HEK293 (cell line): Measurements from ENCODE around the gene TLR5.

Experiments
- CTCF ChIA-PET: fragments of 350-600 bp; formaldehyde crosslinking; extraction: SDS; loops from one replicate; lab custom pipeline; 2021; ENCODE audit warnings: antibody characterized with exemption; lab: Yijun Ruan, JAX
- POLR2A ChIA-PET: fragments of 300-600 bp; formaldehyde crosslinking; extraction: SDS; loops from one replicate; lab custom pipeline; 2020; ENCODE audit warnings: antibody characterized with exemption, inconsistent platforms; lab: Yijun Ruan, JAX
- H3K27ac ChIP-seq: fragments of 200-500 bp; sonication (Bioruptor generic); 2 replicates; pipeline ENCODE4 v1.5.1; 2014; ENCODE audit warnings: low read depth, low read length, control low read depth, inconsistent platforms; ENCODE audit errors: extremely low read depth
- H3K36me3 ChIP-seq, 2 experiments: fragments of 200-500 bp in 1 of 2; sonication (Bioruptor generic) in 1 of 2; 1 replicate in 1 of 2; 2 replicates in 1 of 2; pipeline ENCODE4 v1.5.1; 2014 to 2017; ENCODE audit warnings: inconsistent platforms in 2 of 2, low read length in 2 of 2; ENCODE audit not compliant: control insufficient read depth in 2 of 2, insufficient read depth in 1 of 2
- H3K4me1 ChIP-seq: fragments of 200-500 bp; sonication (Bioruptor generic); 2 replicates; pipeline ENCODE4 v1.5.1; 2014; ENCODE audit warnings: mild to moderate bottlenecking, low read length, inconsistent platforms; ENCODE audit not compliant: control insufficient read depth, insufficient read depth
- H3K4me3 ChIP-seq: 2 replicates; pipeline ENCODE4 v1.5.1; 2011; ENCODE audit warnings: low read depth, mild to moderate bottlenecking, control low read depth, low read length, moderate library complexity
- H3K9me3 ChIP-seq: fragments of 200-500 bp; sonication (Bioruptor generic); 2 replicates; pipeline ENCODE4 v1.5.1; 2014; ENCODE audit warnings: low read depth, low read length, inconsistent platforms; ENCODE audit not compliant: control insufficient read depth, insufficient read depth
- FEZF1 ChIP-seq: fragments of 450-650 bp; formaldehyde crosslinking; IDR thresholded peaks from 2 replicates; pipeline ENCODE4 v1.5.1; 2016; ENCODE audit warnings: missing biosample characterization, missing genetic modification characterization
- KLF16 ChIP-seq: fragments of 450-650 bp; formaldehyde crosslinking; IDR thresholded peaks from 2 replicates; pipeline ENCODE4 v1.5.1; 2017; ENCODE audit warnings: missing biosample characterization, missing genetic modification characterization
- TCF7L2 ChIP-seq: IDR thresholded peaks from 2 replicates; pipeline ENCODE4 v1.6.1; 2011; ENCODE audit warnings: low read depth, mild to moderate bottlenecking, inconsistent platforms, low read length, moderate library complexity, borderline replicate concordance
- YY2 ChIP-seq: fragments of 450-650 bp; formaldehyde crosslinking; IDR thresholded peaks from 2 replicates; pipeline ENCODE4 v1.5.1; 2016; ENCODE audit warnings: missing biosample characterization, missing genetic modification characterization
- ZBTB48 ChIP-seq: fragments of 450-650 bp; formaldehyde crosslinking; IDR thresholded peaks from 2 replicates; pipeline ENCODE4 v1.5.1; 2016; ENCODE audit warnings: missing biosample characterization, missing genetic modification characterization
- ZBTB49 ChIP-seq: fragments of 450-650 bp; formaldehyde crosslinking; IDR thresholded peaks from 2 replicates; pipeline ENCODE4 v1.5.1; 2016; ENCODE audit warnings: missing biosample characterization, missing genetic modification characterization, low read depth
- ZBTB8A ChIP-seq: fragments of 450-650 bp; formaldehyde crosslinking; IDR thresholded peaks from 2 replicates; pipeline ENCODE4 v1.5.1; 2016; ENCODE audit warnings: missing biosample characterization, missing genetic modification characterization
- ZFP3 ChIP-seq: fragments of 450-650 bp; formaldehyde crosslinking; IDR thresholded peaks from 2 replicates; pipeline ENCODE4 v1.5.1; 2016; ENCODE audit warnings: low read depth, missing biosample characterization, missing genetic modification characterization
- ZFP41 ChIP-seq: fragments of 450-650 bp; formaldehyde crosslinking; IDR thresholded peaks from 2 replicates; pipeline ENCODE4 v1.5.1; 2016; ENCODE audit warnings: missing biosample characterization, missing genetic modification characterization, borderline replicate concordance
- ZNF132 ChIP-seq: fragments of 450-650 bp; formaldehyde crosslinking; IDR thresholded peaks from 2 replicates; pipeline ENCODE4 v1.5.1; 2017; ENCODE audit warnings: missing biosample characterization, missing genetic modification characterization, borderline replicate concordance
- ZNF146 ChIP-seq: fragments of 450-650 bp; formaldehyde crosslinking; IDR thresholded peaks from 2 replicates; pipeline ENCODE4 v1.5.1; 2016; ENCODE audit warnings: missing biosample characterization, missing genetic modification characterization
- ZNF184 ChIP-seq: fragments of 450-650 bp; IDR thresholded peaks from 2 replicates; pipeline ENCODE4 v1.5.1; 2018; ENCODE audit warnings: missing biosample characterization, mild to moderate bottlenecking, missing genetic modification characterization
- ZNF23 ChIP-seq: fragments of 450-650 bp; formaldehyde crosslinking; IDR thresholded peaks from 2 replicates; pipeline ENCODE4 v1.5.1; 2016; ENCODE audit warnings: missing biosample characterization, missing genetic modification characterization, borderline replicate concordance
- ZNF248 ChIP-seq: fragments of 450-650 bp; formaldehyde crosslinking; IDR thresholded peaks from 2 replicates; pipeline ENCODE4 v1.5.1; 2017; ENCODE audit warnings: missing biosample characterization, missing genetic modification characterization
- ZNF416 ChIP-seq: fragments of 450-650 bp; formaldehyde crosslinking; IDR thresholded peaks from 2 replicates; pipeline ENCODE4 v1.5.1; 2016; ENCODE audit warnings: missing biosample characterization, missing genetic modification characterization
- ZNF555 ChIP-seq: fragments of 450-650 bp; formaldehyde crosslinking; conservative IDR thresholded peaks from 2 replicates; pipeline ENCODE4 v1.5.1; 2017; ENCODE audit warnings: missing biosample characterization, mild to moderate bottlenecking, missing genetic modification characterization, inconsistent platforms
- ZNF560 ChIP-seq: fragments of 450-650 bp; formaldehyde crosslinking; IDR thresholded peaks from 2 replicates; pipeline ENCODE4 v1.5.1; 2017; ENCODE audit warnings: missing biosample characterization, missing genetic modification characterization, borderline replicate concordance
- ZNF621 ChIP-seq: fragments of 450-650 bp; formaldehyde crosslinking; IDR thresholded peaks from 2 replicates; pipeline ENCODE4 v1.5.1; 2017; ENCODE audit warnings: missing biosample characterization, missing genetic modification characterization
- ZNF624 ChIP-seq: fragments of 450-650 bp; formaldehyde crosslinking; IDR thresholded peaks from 2 replicates; pipeline ENCODE4 v1.5.1; 2017; ENCODE audit warnings: missing biosample characterization, missing genetic modification characterization
- ZNF692 ChIP-seq: fragments of 450-650 bp; formaldehyde crosslinking; IDR thresholded peaks from 2 replicates; pipeline ENCODE4 v1.5.1; 2016; ENCODE audit warnings: missing biosample characterization, missing genetic modification characterization
- ZNF701 ChIP-seq: fragments of 450-650 bp; formaldehyde crosslinking; IDR thresholded peaks from 2 replicates; pipeline ENCODE4 v1.5.1; 2016; ENCODE audit warnings: missing biosample characterization, missing genetic modification characterization
- ZNF792 ChIP-seq: fragments of 450-650 bp; formaldehyde crosslinking; IDR thresholded peaks from 2 replicates; pipeline ENCODE4 v1.5.1; 2016; ENCODE audit warnings: missing biosample characterization, missing genetic modification characterization

TLR5 gene

GRCh38 chr1:223156343-223156742, 13.3 kb upstream of the TLR5 start:
- no peaks in the 10 kb centered on the region for H3K9me3 ChIP-seq
- POLR2A ChIA-PET: no interaction called here
- TF ChIP-seq ZNF184 (tag by site-specific recombination) (no peak), ZNF692 (tag by site-specific recombination) (no peak), YY2 (no peak), ZNF132 (tag by site-specific recombination) (no peak), ZNF701 (tag by site-specific recombination) (no peak), ZNF624 (tag by site-specific recombination) (no peak), ZNF555 (no peak), ZNF248 (tag by site-specific recombination) (no peak)
- no peaks in the 10 kb centered on the region for H3K4me1 ChIP-seq
- no peak overlapping the region for H3K27ac ChIP-seq
- CTCF ChIA-PET: interaction anchor here (1.0 to 1.6 kb wide), 2 partner anchors 23 to 26 kb away, joined by 3 to 4 read pairs; no protein-coding TSS in a partner anchor
- no peak overlapping the region for H3K4me3 ChIP-seq
- no peaks in the 10 kb centered on the region for H3K36me3 ChIP-seq

DNA sequence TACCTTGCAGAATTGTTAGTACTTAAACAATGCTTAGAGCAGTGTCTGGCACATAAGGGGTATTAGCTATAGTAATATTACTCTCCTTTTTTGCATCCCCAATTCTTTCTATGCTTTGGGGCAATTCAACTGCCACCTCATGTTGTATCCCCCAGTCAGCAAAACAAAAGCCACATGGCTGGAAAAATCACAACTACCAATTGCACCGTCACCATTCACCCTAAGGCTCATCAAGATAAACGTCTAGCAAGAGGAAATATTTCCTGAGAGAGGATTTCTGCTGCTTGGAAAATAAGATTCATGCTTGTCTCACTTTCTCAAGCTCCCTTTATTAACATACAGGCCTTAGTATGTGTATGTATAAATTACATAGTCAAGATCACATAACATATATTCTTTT, 12.1 kb upstream of the TLR5 start:
- H3K4me3 ChIP-seq: no peak overlapping the region
- no peaks in the 10 kb centered on the region for H3K9me3 ChIP-seq
- CTCF ChIA-PET: interaction anchor here (0.8 to 1.3 kb wide), 4 partner anchors 20 to 509 kb away, joined by 3 to 6 read pairs (median 4); no protein-coding TSS in a partner anchor
- no peaks in the 10 kb centered on the region for H3K36me3 ChIP-seq
- TF ChIP-seq ZNF560 (tag by site-specific recombination) (no peak), TCF7L2 (no peak), ZFP3 (tag by site-specific recombination) (no peak), ZBTB49 (tag by site-specific recombination) (no peak), ZNF416 (no peak), FEZF1 (tag by site-specific recombination) (no peak), ZFP41 (tag by site-specific recombination) (no peak), ZBTB48 (tag by site-specific recombination) (no peak), ZNF792 (tag by site-specific recombination) (no peak), KLF16 (tag by site-specific recombination) (no peak), ZNF621 (no peak), ZBTB8A (tag by site-specific recombination) (no peak), ZNF23 (tag by site-specific recombination) (no peak), ZNF146 (no peak)
- H3K27ac ChIP-seq: no peak overlapping the region
- POLR2A ChIA-PET: no interaction called here
- no peaks in the 10 kb centered on the region for H3K4me1 ChIP-seq
